GM23338 (cell line): ENCODE data around the gene APOH. TPM values are rescaled to one million over a fixed set of nuclear protein-coding genes. Genes with fewer than 3 reads are reported as not detected.

Experiments
- ATAC-seq: fragments of 200-7000 bp; cut with Tn5 transposase; 3 replicates; pipeline ENCODE4 v1.9.1; 2020
- DNase-seq: peaks from one replicate; pipeline ENCODE4 v3.0.0-alpha.2; 2015; ENCODE audit warnings: low spot score
- H2AFZ ChIP-seq: fragments of 200-600 bp; sonication (generic); 2 replicates; pipeline ENCODE4 v1.8.0; 2016; ENCODE audit warnings: antibody characterized with exemption, mild to moderate bottlenecking, moderate library complexity
- H3F3A ChIP-seq: fragments of 200-600 bp; sonication (generic); replicated peaks from 2 replicates; pipeline ENCODE4 v1.8.0; 2017; ENCODE audit warnings: antibody characterized with exemption, mixed run types, low read depth
- H3K27ac ChIP-seq: fragments of 200-600 bp; sonication (generic); 2 replicates; pipeline ENCODE4 v1.6.1; 2016; ENCODE audit warnings: low read depth
- H3K27me3 ChIP-seq: fragments of 200-600 bp; sonication (generic); 2 replicates; pipeline ENCODE4 v1.8.0; 2016; ENCODE audit warnings: mild to moderate bottlenecking, mixed run types, moderate library complexity; ENCODE audit not compliant: insufficient read depth
- H3K36me3 ChIP-seq: fragments of 200-600 bp; sonication (generic); 2 replicates; pipeline ENCODE4 v1.8.0; 2016; ENCODE audit warnings: mild to moderate bottlenecking; ENCODE audit not compliant: insufficient read depth
- H3K4me1 ChIP-seq: fragments of 200-600 bp; sonication (generic); 2 replicates; pipeline ENCODE4 v1.8.0; 2016; ENCODE audit warnings: mild to moderate bottlenecking, moderate library complexity; ENCODE audit not compliant: insufficient read depth
- H3K4me2 ChIP-seq: fragments of 200-600 bp; sonication (generic); 2 replicates; pipeline ENCODE4 v1.7.1; 2017; ENCODE audit warnings: mixed run types
- H3K4me3 ChIP-seq: fragments of 200-600 bp; sonication (generic); 2 replicates; pipeline ENCODE4 v1.6.1; 2016; ENCODE audit warnings: mixed run types
- H3K79me2 ChIP-seq: fragments of 200-600 bp; sonication (generic); replicated peaks from 2 replicates; pipeline ENCODE4 v1.8.0; 2017; ENCODE audit warnings: mild to moderate bottlenecking; ENCODE audit not compliant: insufficient read depth
- H3K9me2 ChIP-seq: fragments of 200-600 bp; sonication (generic); 2 replicates; pipeline ENCODE4 v1.8.0; 2017; ENCODE audit not compliant: insufficient read depth
- H4K20me1 ChIP-seq: fragments of 200-600 bp; sonication (generic); replicated peaks from 2 replicates; pipeline ENCODE4 v1.8.0; 2017; ENCODE audit warnings: mild to moderate bottlenecking; ENCODE audit not compliant: insufficient read depth
- H3K27ac Mint-ChIP-seq: 2 replicates; pipeline ENCODE4 v1.8.0; 2020; ENCODE audit warnings: inconsistent platforms, mild to moderate bottlenecking, moderate library complexity, mixed read lengths
- H3K27me3 Mint-ChIP-seq: 3 replicates; pipeline ENCODE4 v1.8.0; 2022; ENCODE audit warnings: low read depth, mild to moderate bottlenecking, moderate library complexity, mixed read lengths, inconsistent platforms; ENCODE audit not compliant: insufficient read depth, poor library complexity
- H3K36me3 Mint-ChIP-seq: 3 replicates; pipeline ENCODE4 v1.8.0; 2021; ENCODE audit warnings: low read depth, mild to moderate bottlenecking, inconsistent platforms, moderate library complexity, mixed read lengths
- H3K4me1 Mint-ChIP-seq: 3 replicates; pipeline ENCODE4 v1.8.0; 2020; ENCODE audit warnings: mild to moderate bottlenecking, inconsistent platforms, mixed read lengths
- H3K4me3 Mint-ChIP-seq: 3 replicates; pipeline ENCODE4 v1.8.0; 2021; ENCODE audit warnings: moderate library complexity, mild to moderate bottlenecking, inconsistent platforms, mixed read lengths
- H3K9me3 Mint-ChIP-seq: 3 replicates; pipeline ENCODE4 v1.8.0; 2020; ENCODE audit warnings: moderate library complexity, mild to moderate bottlenecking, inconsistent platforms, mixed read lengths
- CREB1 ChIP-seq: fragments of 250-450 bp; sonication (Bioruptor Pico); IDR thresholded peaks from 2 replicates; pipeline ENCODE4 v1.5.0; 2020; ENCODE audit warnings: low read depth, mild to moderate bottlenecking, moderate library complexity
- CTCF ChIP-seq, 2 experiments: fragments of 200-600 bp in 1 of 2; sonication (generic) in 1 of 2; conservative IDR thresholded peaks; 2 replicates each; pipeline versions ENCODE4 v1.5.1 to v1.6.1; 2016 to 2017; ENCODE audit warnings: antibody characterized with exemption in 2 of 2, low read depth in 2 of 2, mild to moderate bottlenecking in 2 of 2, moderate library complexity in 1 of 2
- EZH2 ChIP-seq: fragments of 200-600 bp; sonication (generic); IDR thresholded peaks from one replicate; pipeline ENCODE4 v1.8.0; 2017; ENCODE audit warnings: antibody characterized with exemption, mild to moderate bottlenecking, low read depth; ENCODE audit not compliant: unreplicated experiment
- EZH2phosphoT487 ChIP-seq: fragments of 200-600 bp; sonication (generic); IDR thresholded peaks from one replicate; pipeline ENCODE4 v1.8.1; 2018; ENCODE audit warnings: antibody characterized with exemption; ENCODE audit not compliant: unreplicated experiment
- JUNB ChIP-seq: IDR thresholded peaks from one replicate; pipeline ENCODE4 v1.6.1; 2016; ENCODE audit warnings: antibody characterized with exemption; ENCODE audit not compliant: unreplicated experiment
- NANOG ChIP-seq: IDR thresholded peaks from 2 replicates; pipeline ENCODE4 v1.6.1; 2016; ENCODE audit warnings: antibody characterized with exemption, borderline replicate concordance
- POLR2AphosphoS5 ChIP-seq: IDR thresholded peaks from 2 replicates; pipeline ENCODE4 v1.6.1; 2016; ENCODE audit warnings: antibody characterized with exemption, low read depth
- REST ChIP-seq: IDR thresholded peaks from one replicate; pipeline ENCODE4 v1.6.1; 2018; ENCODE audit warnings: antibody characterized with exemption; ENCODE audit not compliant: unreplicated experiment
- STAT1 ChIP-seq: IDR thresholded peaks from one replicate; pipeline ENCODE4 v1.6.1; 2016; ENCODE audit warnings: antibody characterized with exemption; ENCODE audit not compliant: unreplicated experiment
- ZNF114 ChIP-seq: fragments of 250-450 bp; sonication (Bioruptor Pico); IDR thresholded peaks from 2 replicates; pipeline ENCODE4 v1.5.0; 2020; ENCODE audit warnings: mild to moderate bottlenecking, moderate library complexity
- ZNF331 ChIP-seq: fragments of 250-450 bp; sonication (Bioruptor Pico); IDR thresholded peaks from 2 replicates; pipeline ENCODE4 v1.5.0; 2020; ENCODE audit warnings: low read depth, mild to moderate bottlenecking, moderate library complexity
- ZNF462 ChIP-seq: fragments of 250-450 bp; sonication (Bioruptor Pico); IDR thresholded peaks from 2 replicates; pipeline ENCODE4 v1.5.0; 2020; ENCODE audit warnings: mild to moderate bottlenecking, moderate library complexity
- polyA plus RNA-seq: library from polyadenylated mRNA; unstranded; fragments of >200 nt; fragmentation: Nextera tagmentation; extraction: Ambion mirVana; gene quantifications from 2 replicates; pipeline ENCODE4 v1.2.1, GENCODE V29; 2016
- total RNA-seq: library from RNA; depleted of rRNA; stranded (reverse); fragments of >200 nt; shearing (Covaris generic); gene quantifications from 2 replicates; pipeline ENCODE4 v1.2.3, GENCODE V29; 2014
- TF ChIP-seq, protein P1 (sequence below): IDR thresholded peaks from 2 replicates; pipeline ENCODE4 v1.6.1; 2016; ENCODE audit warnings: antibody characterized with exemption

The APOH gene
- total and polyA plus RNA-seq, 2 experiments from 2014 or later = not detected

DNA sequence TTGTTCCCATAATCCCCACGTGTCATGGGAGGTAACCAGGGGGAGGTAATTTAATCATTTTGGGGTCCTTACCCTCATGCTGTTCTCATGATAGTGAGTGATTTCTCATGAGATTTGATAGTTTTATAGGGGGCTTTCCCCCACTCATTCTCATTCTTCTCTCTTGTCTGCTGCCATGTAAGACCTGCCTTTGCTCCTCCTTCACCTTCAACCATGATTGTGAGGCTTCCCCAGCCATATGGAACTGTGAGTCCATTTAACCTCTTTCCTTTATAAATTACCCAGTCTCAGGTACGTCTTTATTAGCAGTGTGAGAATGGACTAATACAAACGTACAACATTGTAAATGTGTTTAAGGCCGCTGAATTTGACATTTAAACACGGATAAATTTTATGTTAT is 35.5 kb upstream of the APOH start:
- no peak overlapping the region for H3K4me3 Mint-ChIP-seq
- no peaks in the 10 kb centered on the region for H3K4me1 ChIP-seq
- H3K4me2 ChIP-seq = no peak overlapping the region
- no peak overlapping the region for H3K4me3 ChIP-seq
- no peak for DNase-seq
- H3K9me3 Mint-ChIP-seq = peaks cover 7% of the 10 kb centered on the region; the same call in 2 of the 3 replicates
- no peaks in the 10 kb centered on the region for H3K4me1 Mint-ChIP-seq
- no peak for ATAC-seq
- H4K20me1 ChIP-seq = no peaks in the 10 kb centered on the region
- H3F3A ChIP-seq = no peaks in the 10 kb centered on the region
- no peaks in the 10 kb centered on the region for H3K79me2 ChIP-seq
- no peak overlapping the region for H3K27ac ChIP-seq
- H3K9me2 ChIP-seq = no peaks in the 10 kb centered on the region
- H3K36me3 Mint-ChIP-seq = peaks cover 3% of the 10 kb centered on the region
- no peaks in the 10 kb centered on the region for H3K27me3 ChIP-seq
- TF ChIP-seq POLR2AphosphoS5 (no peak), CTCF (conservative IDR thresholded peaks at IDR 0.05; ENCODE audit: low read depth in 2 of 2) (no peak), ZNF114 (no peak), CREB1 (CRISPR knock-in tag) (no peak), REST (no peak), ZNF462 (CRISPR knock-in tag) (no peak), EZH2 (no peak), STAT1 (no peak), JUNB (no peak), EZH2phosphoT487 (no peak), NANOG (no peak), ZNF331 (CRISPR knock-in tag) (no peak)
- TF ChIP-seq, protein P1, sequence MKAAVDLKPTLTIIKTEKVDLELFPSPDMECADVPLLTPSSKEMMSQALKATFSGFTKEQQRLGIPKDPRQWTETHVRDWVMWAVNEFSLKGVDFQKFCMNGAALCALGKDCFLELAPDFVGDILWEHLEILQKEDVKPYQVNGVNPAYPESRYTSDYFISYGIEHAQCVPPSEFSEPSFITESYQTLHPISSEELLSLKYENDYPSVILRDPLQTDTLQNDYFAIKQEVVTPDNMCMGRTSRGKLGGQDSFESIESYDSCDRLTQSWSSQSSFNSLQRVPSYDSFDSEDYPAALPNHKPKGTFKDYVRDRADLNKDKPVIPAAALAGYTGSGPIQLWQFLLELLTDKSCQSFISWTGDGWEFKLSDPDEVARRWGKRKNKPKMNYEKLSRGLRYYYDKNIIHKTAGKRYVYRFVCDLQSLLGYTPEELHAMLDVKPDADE = no peak
- H3K36me3 ChIP-seq = no peaks in the 10 kb centered on the region
- H3K27me3 Mint-ChIP-seq = peaks cover 6% of the 10 kb centered on the region
- H3K27ac Mint-ChIP-seq = no peak overlapping the region
- H2AFZ ChIP-seq = no peak overlapping the region
